ENCODE measurements around the gene PIWIL4.

Gene PIWIL4

DNA sequence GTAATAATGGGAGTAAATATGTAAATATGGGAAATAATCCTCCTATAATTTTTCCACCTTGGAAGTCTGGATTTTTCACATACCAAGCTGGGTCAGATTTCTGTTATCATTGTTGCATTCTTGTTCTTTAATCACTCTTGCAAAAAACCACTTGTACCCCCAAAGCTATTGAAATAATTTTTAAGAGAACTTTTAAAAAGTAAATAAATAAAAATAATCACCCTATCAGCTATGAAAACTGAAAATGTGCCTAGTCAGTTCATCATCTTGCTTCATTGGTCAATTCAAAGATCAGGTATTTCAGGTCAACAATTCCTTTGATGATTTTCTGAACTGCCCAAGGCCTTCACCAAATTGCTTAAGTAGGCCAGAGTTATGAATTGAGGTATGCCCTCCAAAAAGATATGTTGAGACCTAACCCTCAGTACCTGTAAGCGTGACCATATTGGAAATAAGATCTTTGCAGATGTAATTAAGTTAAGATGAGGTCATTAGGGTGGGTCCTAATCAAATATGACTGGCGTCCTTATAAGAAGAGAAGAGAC is 95.8 kb downstream of the PIWIL4 start:
- no peak for DNase-seq (ENCODE audit: low read depth in 2 of 2)

DNA sequence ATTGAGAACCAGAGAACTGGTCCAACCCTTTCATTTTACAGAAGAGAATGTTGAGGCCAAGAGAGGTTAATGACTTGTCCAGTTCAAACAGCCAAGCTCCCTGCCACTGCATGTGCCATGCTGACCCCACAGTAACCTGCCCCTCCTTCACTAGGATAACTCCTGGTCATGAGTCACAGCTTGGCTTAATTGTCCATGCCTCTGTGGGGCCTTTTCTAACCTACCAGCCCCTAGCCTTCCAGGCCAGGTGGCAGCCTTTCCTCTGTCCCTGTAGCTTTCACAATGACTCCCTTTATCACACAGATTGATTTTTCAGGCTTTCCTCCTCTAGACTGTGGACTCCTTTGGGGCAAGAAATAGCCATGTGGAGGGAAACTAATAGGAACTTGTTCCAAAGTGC is 97.2 kb downstream of the PIWIL4 start:
- DNase-seq (ENCODE audit: low read depth in 2 of 2) = no peak

DNA sequence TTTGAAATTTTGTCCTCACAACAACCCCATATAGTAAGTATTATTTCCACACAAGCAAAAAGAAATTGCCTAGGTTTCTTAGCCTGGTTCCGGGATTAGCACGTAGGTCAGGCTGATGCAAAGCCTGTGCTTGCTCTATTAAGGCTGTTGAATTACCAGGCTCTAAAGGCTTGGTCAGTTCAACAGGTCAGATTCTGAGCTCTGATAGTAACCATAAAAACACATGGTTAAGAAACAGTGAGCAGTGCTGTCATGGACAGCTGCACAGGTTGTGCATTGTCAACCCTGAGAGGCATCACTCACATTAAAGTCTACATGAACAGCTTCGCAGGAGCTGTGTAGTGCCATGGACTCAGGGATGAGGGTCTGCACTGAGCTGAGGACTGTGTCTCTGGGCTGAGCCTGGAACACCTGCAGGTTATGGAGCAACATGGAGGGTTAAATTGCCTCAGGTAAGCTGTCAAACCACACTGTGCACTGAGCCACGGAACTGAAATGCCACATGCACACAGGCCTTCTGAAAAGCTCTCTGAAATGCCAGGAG is 98.0 kb downstream of the PIWIL4 start:
- no peak for DNase-seq (ENCODE audit: low read depth in 2 of 2)

DNA sequence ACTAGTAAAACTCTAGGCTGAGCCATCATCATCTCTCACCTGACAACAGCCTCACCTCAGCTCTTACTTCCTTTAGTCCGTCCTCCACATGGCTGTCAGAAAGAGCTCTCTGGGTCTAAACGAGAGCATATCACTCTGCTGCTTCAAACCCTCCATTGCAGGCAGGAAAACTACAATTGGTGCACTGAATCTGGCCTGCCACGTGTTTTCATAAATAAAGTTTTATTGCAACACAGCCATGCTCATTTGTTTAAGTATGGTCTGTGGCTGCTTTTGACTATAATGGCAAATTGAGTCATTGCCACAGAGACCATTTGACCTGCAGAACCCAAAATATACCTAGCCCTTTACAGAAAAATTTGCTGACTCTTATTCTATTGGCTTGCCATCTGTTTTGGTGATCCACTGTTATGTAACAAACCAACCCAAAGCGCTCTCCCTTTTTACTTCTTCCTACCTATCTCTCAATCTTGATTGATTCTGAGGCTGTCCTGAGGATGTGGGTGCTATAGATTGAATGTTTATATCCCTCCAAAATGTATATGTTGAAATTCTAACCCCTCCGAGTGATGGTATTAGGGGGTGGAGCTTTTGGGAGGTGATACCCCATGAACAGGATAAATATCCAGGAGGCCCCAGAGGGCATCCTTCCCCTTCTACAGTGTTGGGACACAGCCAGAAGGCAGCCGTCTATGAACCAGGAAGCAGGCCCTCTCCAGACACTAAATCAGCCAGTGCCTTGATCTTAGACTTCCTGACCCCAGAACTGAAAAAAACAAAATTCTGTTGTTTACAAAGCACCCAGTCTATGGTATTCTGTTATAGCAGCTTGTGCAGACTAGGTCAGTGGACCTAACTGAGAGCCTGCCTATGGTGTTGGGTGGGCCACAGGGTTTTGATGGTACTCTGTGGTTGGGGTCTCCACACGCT is 99.9 kb downstream of the PIWIL4 start:
- no peak for DNase-seq (ENCODE audit: low read depth in 2 of 2)

DNA sequence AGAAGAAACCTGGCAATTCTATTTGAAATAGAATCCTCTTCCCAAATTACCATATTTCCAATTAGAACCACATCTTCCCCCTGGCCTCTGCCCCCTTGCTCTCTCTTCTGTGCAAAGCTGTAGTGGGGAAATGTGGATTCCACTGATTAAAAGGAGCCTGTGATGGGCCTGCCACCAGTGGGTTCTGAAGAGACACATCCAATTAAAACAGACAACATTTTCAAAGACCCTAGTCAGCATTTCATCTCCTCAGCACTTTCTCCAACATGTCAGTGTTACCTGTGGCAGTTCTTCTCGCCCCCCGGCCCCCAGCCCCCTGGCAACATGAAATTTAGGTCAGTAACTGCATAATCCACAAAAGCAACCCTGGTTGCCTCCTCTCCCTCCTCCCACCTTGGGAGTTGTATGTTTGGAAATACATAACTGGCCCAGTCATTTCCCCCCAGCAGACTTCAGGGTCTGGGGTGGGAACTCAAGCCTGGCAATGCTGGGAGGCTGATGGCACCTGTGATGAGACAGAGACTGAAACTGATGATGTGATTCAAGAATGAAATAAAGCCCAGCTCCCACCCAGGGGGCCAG is 101.1 kb downstream of the PIWIL4 start:
- DNase-seq (ENCODE audit: low read depth in 2 of 2) = no peak

DNA sequence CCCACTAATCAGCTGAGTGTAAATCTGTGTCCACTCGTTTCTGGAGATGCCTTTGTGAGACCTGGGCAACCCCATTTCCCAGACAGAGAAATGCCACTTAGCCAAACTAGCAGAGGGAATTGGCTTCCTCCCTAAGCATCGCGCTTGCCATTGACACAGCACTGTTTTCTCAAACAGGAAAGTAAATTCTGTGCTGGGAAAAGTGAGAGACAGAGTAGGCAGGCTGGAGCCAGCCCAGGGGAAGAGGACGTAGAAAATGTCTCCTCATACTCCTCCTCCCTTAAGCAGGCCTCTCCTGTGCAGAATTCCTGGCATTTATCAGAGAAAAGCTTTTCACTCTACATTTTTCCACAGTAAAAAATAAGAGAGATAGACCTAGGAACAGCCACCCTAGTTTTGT is 101.9 kb downstream of the PIWIL4 start:
- no peak for DNase-seq (ENCODE audit: low read depth in 2 of 2)
